ENCODE results near the gene DDX6. TPM values are rescaled to one million over a fixed set of nuclear protein-coding genes. Genes with fewer than 3 reads are reported as not detected.
A peak's percentile ranks its signal among the peaks of the same experiment; 100 is the strongest.

DDX6 gene
- total RNA-seq, 2 experiments from 2014 or later = 46.5 to 128 TPM

- H3K4me3 ChIP-seq (ENCODE audit: low read depth, low read length, poor library complexity, severe bottlenecking) = no peak overlapping the region
- TF ChIP-seq EZH2phosphoT487 (IDR thresholded peaks at IDR 0.05; ENCODE audit: borderline replicate concordance, low read depth, low read length) (no peak), CTCF (conservative IDR thresholded peaks at IDR 0.05; ENCODE audit: low read length) (no peak)
- CTCF ChIA-PET (ENCODE audit: unreplicated experiment) = interaction anchor here (0.7 kb wide), 1 partner anchor 644 kb away, joined by 7 read pairs; no protein-coding TSS in a partner anchor
- H3K4me1 ChIP-seq (ENCODE audit: insufficient read depth, low read length, poor library complexity, severe bottlenecking) = no peaks in the 10 kb centered on the region
- peaks cover 99% of the 10 kb centered on the region for H3K36me3 ChIP-seq (ENCODE audit: insufficient read depth, low read length)
- no peaks in the 10 kb centered on the region for H3K9me2 ChIP-seq (ENCODE audit: insufficient read depth, low read length)
- H4K20me1 ChIP-seq (ENCODE audit: insufficient read depth, low read length) = peaks cover 14% of the 10 kb centered on the region; the same call in 1 of the 2 replicates
- H2AFZ ChIP-seq (ENCODE audit: low read length) = no peak overlapping the region
- peaks cover 95% of the 10 kb centered on the region for H3K79me2 ChIP-seq (ENCODE audit: insufficient read depth, low read depth, low read length)
- intact Hi-C loops (cut with micrococcal nuclease; ENCODE audit: unreplicated experiment) = no loop called here
- H3K27ac ChIP-seq (ENCODE audit: low read depth, low read length, poor library complexity, severe bottlenecking) = no peak overlapping the region
- DNase-seq (ENCODE audit: low spot score) = no peak
- H3K9me3 ChIP-seq (ENCODE audit: low read length) = no peaks in the 10 kb centered on the region
- POLR2A ChIA-PET = no interaction called here
- BruUV-seq (replicated peaks) = no TSS peak
- no peak overlapping the region for H3K4me2 ChIP-seq (ENCODE audit: low read length)
Measured at GRCh38 chr11:118778898-118779297, 12.1 kb downstream of the DDX6 start.

GRCh38 chr11:118774032-118774431 lies 16.9 kb downstream of the DDX6 start:
- no peaks in the 10 kb centered on the region for H3K9me2 ChIP-seq (ENCODE audit: insufficient read depth, low read length)
- peaks cover 19% of the 10 kb centered on the region for H3K4me1 ChIP-seq (ENCODE audit: insufficient read depth, low read length, poor library complexity, severe bottlenecking)
- DNase-seq (ENCODE audit: low spot score) = no peak
- no peak for TF ChIP-seq EZH2phosphoT487 (IDR thresholded peaks at IDR 0.05; ENCODE audit: borderline replicate concordance, low read depth, low read length)
- no peak for TF ChIP-seq CTCF (conservative IDR thresholded peaks at IDR 0.05; ENCODE audit: low read length)
- peaks cover 38% of the 10 kb centered on the region for H4K20me1 ChIP-seq (ENCODE audit: insufficient read depth, low read length)
- intact Hi-C loops (cut with micrococcal nuclease; ENCODE audit: unreplicated experiment) = loop anchor here (5.0 kb wide), 1 partner anchor 82 kb away; no protein-coding TSS in a partner anchor
- H3K4me2 ChIP-seq (ENCODE audit: low read length) = no peak overlapping the region
- POLR2A ChIA-PET = interaction anchor here (0.5 to 0.9 kb wide), 8 partner anchors 13 to 345 kb away, joined by 3 to 7 read pairs (median 4); no protein-coding TSS in a partner anchor
- no peak overlapping the region for H3K27ac ChIP-seq (ENCODE audit: low read depth, low read length, poor library complexity, severe bottlenecking)
- peaks cover 96% of the 10 kb centered on the region for H3K36me3 ChIP-seq (ENCODE audit: insufficient read depth, low read length)
- no TSS peak for BruUV-seq (replicated peaks)
- H3K79me2 ChIP-seq (ENCODE audit: insufficient read depth, low read depth, low read length) = peaks cover 99% of the 10 kb centered on the region
- no peak overlapping the region for H3K4me3 ChIP-seq (ENCODE audit: low read depth, low read length, poor library complexity, severe bottlenecking)
- H2AFZ ChIP-seq (ENCODE audit: low read length) = no peak overlapping the region
- CTCF ChIA-PET (ENCODE audit: unreplicated experiment) = no interaction called here
- no peaks in the 10 kb centered on the region for H3K9me3 ChIP-seq (ENCODE audit: low read length)

- H3K9me2 ChIP-seq (ENCODE audit: insufficient read depth, low read length) = no peaks in the 10 kb centered on the region
- no TSS peak for BruUV-seq (replicated peaks)
- peaks cover 94% of the 10 kb centered on the region for H3K79me2 ChIP-seq (ENCODE audit: insufficient read depth, low read depth, low read length)
- CTCF ChIA-PET (ENCODE audit: unreplicated experiment) = no interaction called here
- H3K9me3 ChIP-seq (ENCODE audit: low read length) = no peaks in the 10 kb centered on the region
- peaks cover 96% of the 10 kb centered on the region for H3K36me3 ChIP-seq (ENCODE audit: insufficient read depth, low read length)
- intact Hi-C loops (cut with micrococcal nuclease; ENCODE audit: unreplicated experiment) = loop anchor here (5.0 kb wide), 1 partner anchor 79 kb away; no protein-coding TSS in a partner anchor
- peaks cover 38% of the 10 kb centered on the region for H4K20me1 ChIP-seq (ENCODE audit: insufficient read depth, low read length)
- no peak for DNase-seq (ENCODE audit: low spot score)
- no peak overlapping the region for H2AFZ ChIP-seq (ENCODE audit: low read length)
- TF ChIP-seq CTCF (conservative IDR thresholded peaks at IDR 0.05; ENCODE audit: low read length) = no peak
- H3K27ac ChIP-seq (ENCODE audit: low read depth, low read length, poor library complexity, severe bottlenecking) = no peak overlapping the region
- POLR2A ChIA-PET = interaction anchor here (1.1 to 1.5 kb wide), 2 partner anchors 14 to 99 kb away, joined by 3 to 5 read pairs; no protein-coding TSS in a partner anchor
- peaks cover 19% of the 10 kb centered on the region for H3K4me1 ChIP-seq (ENCODE audit: insufficient read depth, low read length, poor library complexity, severe bottlenecking)
- no peak overlapping the region for H3K4me3 ChIP-seq (ENCODE audit: low read depth, low read length, poor library complexity, severe bottlenecking)
- H3K4me2 ChIP-seq (ENCODE audit: low read length) = peak overlapping the region; percentile 2; the same call in 1 of the 2 replicates
Measured at GRCh38 chr11:118771547-118772288, 19.2 kb downstream of the DDX6 start.

All from OCI-LY7 (cell line).